ENCODE measurements around the gene STK40. TPM values are rescaled to one million over a fixed set of nuclear protein-coding genes. Genes with fewer than 3 reads are reported as not detected.

STK40 gene
- total RNA-seq, 1 experiment from 2014 or later, result 26.2 TPM

- no peak for DNase-seq
- Histone ChIP-seq H3K27ac (ENCODE audit: insufficient read length, low read depth, low read length) (no peak overlapping the region), H4K8ac (replicated peaks; ENCODE audit: insufficient read length, low read depth, low read length) (no peak overlapping the region), H3K9me3 (ENCODE audit: control insufficient read depth, low read depth, low read length) (no peaks in the 10 kb centered on the region), H2BK12ac (ENCODE audit: insufficient read length, low read depth, low read length) (no peak overlapping the region), H3K79me2 (ENCODE audit: insufficient read depth, low read length) (no peaks in the 10 kb centered on the region), H3K23ac (ENCODE audit: insufficient read length, low read depth, low read length) (no peak overlapping the region), H3K56ac (ENCODE audit: insufficient read length, low read depth, low read length) (no peak overlapping the region), H3K14ac (ENCODE audit: insufficient read depth, low read length) (no peak overlapping the region), H4K91ac (ENCODE audit: insufficient read length, low read depth, low read length) (no peak overlapping the region), H3K4me2 (ENCODE audit: insufficient read depth, insufficient read length, low read length) (no peak overlapping the region), H3K9ac (ENCODE audit: extremely low read depth, insufficient read length, low read length) (no peak overlapping the region), H3K79me1 (ENCODE audit: insufficient read depth, low read depth, low read length, poor library complexity, severe bottlenecking) (peaks cover 4% of the 10 kb centered on the region), H4K20me1 (ENCODE audit: control insufficient read depth, insufficient read depth, insufficient read length) (no peaks in the 10 kb centered on the region), H4K5ac (ENCODE audit: insufficient read length, low read depth, low read length) (no peak overlapping the region), H3K18ac (ENCODE audit: insufficient read length, low read depth, low read length) (no peak overlapping the region), H3T11ph (ENCODE audit: low read length) (no peak overlapping the region), H3K23me2 (ENCODE audit: insufficient read length, low read depth, low read length, poor library complexity, severe bottlenecking) (peaks cover 7% of the 10 kb centered on the region), H2BK5ac (ENCODE audit: insufficient read length, low read length) (no peak overlapping the region), H3K4ac (ENCODE audit: low read depth, low read length) (no peak overlapping the region), H3K27me3 (ENCODE audit: insufficient read depth, low read length) (no peaks in the 10 kb centered on the region), H3K4me1 (ENCODE audit: insufficient read depth, low read length) (no peaks in the 10 kb centered on the region), H2AFZ (ENCODE audit: low read length) (no peak overlapping the region), H2BK15ac (ENCODE audit: low read depth, low read length) (no peak overlapping the region), H2BK20ac (ENCODE audit: low read depth, low read length, poor library complexity, severe bottlenecking) (no peak overlapping the region), H2BK120ac (ENCODE audit: low read depth, low read length, poor library complexity, severe bottlenecking) (no peak overlapping the region), H2AK5ac (ENCODE audit: insufficient read length, low read length) (no peak overlapping the region)
- Mint-ChIP-seq H3K4me3 (no peak overlapping the region), H3K27ac (no peak overlapping the region), H3K27me3 (ENCODE audit: low read depth) (no peaks in the 10 kb centered on the region), H3K4me1 (peaks cover 13 to 14% of the 10 kb centered on the region in 2 experiments), H3K36me3 (ENCODE audit: insufficient read depth in 1 of 3, low read depth in 3 of 3) (peaks cover 15 to 48% (median 32%) of the 10 kb centered on the region in 3 experiments; a peak in 6 of 7 replicates), H3K9me3 (no peaks in the 10 kb centered on the region; a peak in 1 of 5 replicates)
- no CpG with 5 or more reads among the region's 19 CpGs for WGBS (ENCODE audit: extremely low coverage, insufficient read length, low lambda C conversion rate)
- TF ChIP-seq CTCF (conservative IDR thresholded peaks at IDR 0.05), result no peak
These were observed 8.0 kb upstream of the STK40 start for GRCh38 chr1:36393686-36394085.

Measured in H9 (cell line).